Measurements from ENCODE around the gene LHX5.
A peak's percentile ranks its signal among the peaks of the same experiment; 100 is the strongest.

Gene LHX5

GRCh38 chr12:113467142-113467501 is 4.5 kb downstream of the LHX5 start:
- DNase-seq (ENCODE audit: insufficient read length, low spot score) (peak; percentile 12), FAIRE-seq (no peak)
- TF ChIP-seq TAF1 (IDR thresholded peaks at IDR 0.05; ENCODE audit: low read depth, low read length), result no peak
- TF ChIP-seq POU2F2 (IDR thresholded peaks at IDR 0.05; ENCODE audit: low read depth, low read length), result no peak

GRCh38 chr12:113466454-113467141 is 5.1 kb downstream of the LHX5 start:
- TF ChIP-seq POLR2A (IDR thresholded peaks at IDR 0.05; ENCODE audit: low read depth, low read length), result no peak
- no peak for TF ChIP-seq POU2F2 (IDR thresholded peaks at IDR 0.05; ENCODE audit: low read depth, low read length)
- TF ChIP-seq SPI1 (IDR thresholded peaks at IDR 0.05; ENCODE audit: low read depth, low read length), result no peak
- no peak for TF ChIP-seq POLR2AphosphoS5 (IDR thresholded peaks at IDR 0.05; ENCODE audit: low read depth, low read length)
- TF ChIP-seq PAX5 (IDR thresholded peaks at IDR 0.05; ENCODE audit: insufficient read depth, low read length, severe bottlenecking), result no peak
- no peak for FAIRE-seq
- DNase-seq (ENCODE audit: insufficient read length, low spot score), result no peak

- DNase-seq (ENCODE audit: insufficient read length, low spot score) (no peak), FAIRE-seq (no peak)
- TF ChIP-seq POLR2AphosphoS5 (IDR thresholded peaks at IDR 0.05; ENCODE audit: low read depth, low read length) (no peak), TAF1 (IDR thresholded peaks at IDR 0.05; ENCODE audit: low read depth, low read length) (no peak), PAX5 (IDR thresholded peaks at IDR 0.05; ENCODE audit: insufficient read depth, low read length, severe bottlenecking) (no peak), SPI1 (IDR thresholded peaks at IDR 0.05; ENCODE audit: low read depth, low read length) (no peak), POLR2A (IDR thresholded peaks at IDR 0.05; ENCODE audit: low read depth, low read length) (no peak), POU2F2 (IDR thresholded peaks at IDR 0.05; ENCODE audit: low read depth, low read length) (no peak)
Observed at GRCh38 chr12:113465808-113466453, 5.7 kb downstream of the LHX5 start.

- FAIRE-seq, result no peak
- no peak for DNase-seq (ENCODE audit: insufficient read length, low spot score)
- TF ChIP-seq TAF1 (IDR thresholded peaks at IDR 0.05; ENCODE audit: low read depth, low read length) (no peak), POLR2AphosphoS5 (IDR thresholded peaks at IDR 0.05; ENCODE audit: low read depth, low read length) (no peak), SPI1 (IDR thresholded peaks at IDR 0.05; ENCODE audit: low read depth, low read length) (no peak), PAX5 (IDR thresholded peaks at IDR 0.05; ENCODE audit: insufficient read depth, low read length, severe bottlenecking) (no peak), POU2F2 (IDR thresholded peaks at IDR 0.05; ENCODE audit: low read depth, low read length) (no peak), POLR2A (IDR thresholded peaks at IDR 0.05; ENCODE audit: low read depth, low read length) (no peak)
Observed at GRCh38 chr12:113464852-113465719, 6.6 kb downstream of the LHX5 start.

GRCh38 chr12:113464452-113464775 is 7.3 kb downstream of the LHX5 start:
- FAIRE-seq, result no peak

GRCh38 chr12:113463746-113464451 is 7.8 kb downstream of the LHX5 start:
- DNase-seq (ENCODE audit: insufficient read length, low spot score) (peak; percentile 25), FAIRE-seq (no peak)
- TF ChIP-seq POLR2A (IDR thresholded peaks at IDR 0.05; ENCODE audit: low read depth, low read length) (no peak), POLR2AphosphoS5 (IDR thresholded peaks at IDR 0.05; ENCODE audit: low read depth, low read length) (no peak)

More at GRCh38 chr12:113464452-113464775, 7.3 kb downstream of the LHX5 start:
- no peak for DNase-seq (ENCODE audit: insufficient read length, low spot score)
- TF ChIP-seq POLR2A (IDR thresholded peaks at IDR 0.05; ENCODE audit: low read depth, low read length) (no peak), POU2F2 (IDR thresholded peaks at IDR 0.05; ENCODE audit: low read depth, low read length) (no peak), TAF1 (IDR thresholded peaks at IDR 0.05; ENCODE audit: low read depth, low read length) (no peak), PAX5 (IDR thresholded peaks at IDR 0.05; ENCODE audit: insufficient read depth, low read length, severe bottlenecking) (no peak), POLR2AphosphoS5 (IDR thresholded peaks at IDR 0.05; ENCODE audit: low read depth, low read length) (no peak), SPI1 (IDR thresholded peaks at IDR 0.05; ENCODE audit: low read depth, low read length) (no peak)

GRCh38 chr12:113462998-113463745 is 8.5 kb downstream of the LHX5 start:
- FAIRE-seq (no peak), DNase-seq (ENCODE audit: insufficient read length, low spot score) (peak; percentile 11)
- TF ChIP-seq POLR2AphosphoS5 (IDR thresholded peaks at IDR 0.05; ENCODE audit: low read depth, low read length) (no peak), POU2F2 (IDR thresholded peaks at IDR 0.05; ENCODE audit: low read depth, low read length) (no peak), SPI1 (IDR thresholded peaks at IDR 0.05; ENCODE audit: low read depth, low read length) (no peak), POLR2A (IDR thresholded peaks at IDR 0.05; ENCODE audit: low read depth, low read length) (no peak), PAX5 (IDR thresholded peaks at IDR 0.05; ENCODE audit: insufficient read depth, low read length, severe bottlenecking) (no peak), TAF1 (IDR thresholded peaks at IDR 0.05; ENCODE audit: low read depth, low read length) (no peak)

GRCh38 chr12:113462117-113462774 is 9.4 kb downstream of the LHX5 start:
- TF ChIP-seq PAX5 (IDR thresholded peaks at IDR 0.05; ENCODE audit: insufficient read depth, low read length, severe bottlenecking), result no peak
- TF ChIP-seq POLR2AphosphoS5 (IDR thresholded peaks at IDR 0.05; ENCODE audit: low read depth, low read length), result no peak
- TF ChIP-seq POU2F2 (IDR thresholded peaks at IDR 0.05; ENCODE audit: low read depth, low read length), result no peak
- no peak for TF ChIP-seq POLR2A (IDR thresholded peaks at IDR 0.05; ENCODE audit: low read depth, low read length)
- FAIRE-seq (peak; percentile 71), DNase-seq (ENCODE audit: insufficient read length, low spot score) (peak; percentile 63)

Data from GM12891 (cell line).